ENCODE results near the gene CZIB.

DNA sequence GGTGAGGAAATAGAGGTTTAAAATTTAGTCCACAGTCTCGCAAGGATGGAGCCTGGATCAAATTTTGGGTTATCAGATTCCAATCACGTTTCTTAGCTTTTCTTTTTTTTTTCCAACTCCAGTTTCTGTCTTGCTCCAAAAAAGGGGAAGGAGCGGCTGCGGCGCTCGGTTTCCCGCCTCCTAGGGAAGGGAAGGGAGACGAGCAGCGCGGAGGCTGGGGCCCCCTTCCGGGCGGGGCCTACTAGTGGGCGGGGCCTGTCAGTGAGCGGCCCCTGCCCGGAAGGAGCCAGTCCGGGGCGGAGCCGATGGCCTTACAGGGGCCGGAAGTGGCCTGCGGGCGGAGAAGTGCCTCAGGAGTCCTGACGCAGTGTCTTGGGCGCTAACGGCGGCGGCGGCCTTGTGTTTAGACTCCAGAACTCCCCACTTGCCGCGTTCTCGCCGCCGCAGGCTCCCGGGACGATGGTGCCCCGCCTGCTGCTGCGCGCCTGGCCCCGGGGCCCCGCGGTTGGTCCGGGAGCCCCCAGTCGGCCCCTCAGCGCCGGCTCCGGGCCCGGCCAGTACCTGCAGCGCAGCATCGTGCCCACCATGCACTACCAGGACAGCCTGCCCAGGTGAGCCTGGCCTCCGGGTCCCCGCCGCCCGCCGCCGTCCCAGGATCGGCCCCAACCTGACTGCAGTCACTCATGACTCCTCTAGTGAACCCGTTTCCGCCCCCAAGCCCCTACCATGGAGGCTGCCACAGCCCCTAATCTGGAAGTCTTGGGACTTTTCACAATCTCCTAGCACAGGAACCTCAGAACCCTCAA lies 23.7 kb downstream of the CZIB start, which contains the start of gene CPT2:
- no peak for TF ChIP-seq EZH2 (IDR thresholded peaks at IDR 0.05; ENCODE audit: low read depth, low read length, severe bottlenecking)
- no peak for TF ChIP-seq BRCA1 (IDR thresholded peaks at IDR 0.05; ENCODE audit: low read depth, low read length)
- TF ChIP-seq, protein P1, sequence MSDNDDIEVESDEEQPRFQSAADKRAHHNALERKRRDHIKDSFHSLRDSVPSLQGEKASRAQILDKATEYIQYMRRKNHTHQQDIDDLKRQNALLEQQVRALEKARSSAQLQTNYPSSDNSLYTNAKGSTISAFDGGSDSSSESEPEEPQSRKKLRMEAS (IDR thresholded peaks at IDR 0.05): peak; percentile 40; the same call in 1 of the 2 replicates
- TF ChIP-seq CTCF (IDR thresholded peaks at IDR 0.05; ENCODE audit: control extremely low read depth in 1 of 3, insufficient read depth in 1 of 3, low read depth in 1 of 3, low read length in 3 of 3): 0 out of 4 replicates have a peak, but pooled peaks of 1 of the 3 experiments have one; percentile 12
- no peak for TF ChIP-seq TCF12 (IDR thresholded peaks at IDR 0.05; ENCODE audit: low read depth, low read length)
- TF ChIP-seq CEBPB (IDR thresholded peaks at IDR 0.05; ENCODE audit: low read depth, low read length): no peak
- no peak for TF ChIP-seq EP300 (IDR thresholded peaks at IDR 0.05; ENCODE audit: borderline replicate concordance in 1 of 2, low read depth in 2 of 2, low read length in 2 of 2)
